Pancreas (tissue), 10 donors: ENCODE results near the gene HOMER1. TPM values are rescaled to one million over a fixed set of nuclear protein-coding genes. Genes with fewer than 3 reads are reported as not detected.

Source experiments
- ATAC-seq, 4 donors: fragments of 200-7000 bp; cut with Tn5 transposase; one replicate each; pipeline versions ENCODE4 v1.8.0 to v1.9.1; 2020; ENCODE audit warnings: mild to moderate bottlenecking in 4 of 4, moderate library complexity in 4 of 4
- DNase-seq, 6 donors: peaks; one replicate each; pipeline ENCODE4 v3.0.0-alpha.2; 2020
- FAIRE-seq: peaks from 2 replicates; lab custom pipeline; 2012; peaks lifted over from hg19 to GRCh38; lab: Jason Lieb, UNC
- H3K27ac ChIP-seq, 4 donors: fragments of 200-600 bp; sonication (generic); 1 replicate in 3 of 4; 2 replicates in 1 of 4; pipeline versions ENCODE4 v1.5.0 to v1.8.0; 2020
- H3K27me3 ChIP-seq, 4 donors: fragments of 200-600 bp; one replicate each; pipeline ENCODE4 v1.8.0; 2021
- H3K36me3 ChIP-seq, 3 donors: fragments of 200-600 bp; sonication (generic) in 1 of 3; one replicate each; pipeline versions ENCODE4 v1.5.0 to v1.8.0; 2020 to 2021
- H3K4me1 ChIP-seq, 3 donors: fragments of 200-600 bp; one replicate each; pipeline ENCODE4 v1.8.0; 2021
- H3K4me3 ChIP-seq, 4 donors: fragments of 200-600 bp; sonication (generic) in 2 of 4; one replicate each; pipeline versions ENCODE4 v1.5.0 to v1.8.0; 2020 to 2021
- H3K9me3 ChIP-seq, 4 donors: fragments of 200-600 bp; one replicate each; pipeline ENCODE4 v1.8.0; 2021
- WGBS, 2 donors: extraction: QIAGEN DNeasy Blood & Tissue Kit; methylation state at CpG; one replicate each; pipeline ENCODE4 v1.1.7; 2013; 5-methylcytosine and 5-hydroxymethylcytosine counted together
- intact Hi-C, 3 donors: fragments of 100-400 bp; cut with DNase I; formaldehyde crosslinking; loops; one replicate each; pipeline versions ENCODE4 v1.11.1 to v1.14.2; 2022
- polyA plus RNA-seq, 2 donors: library from polyadenylated mRNA; stranded (reverse); fragments of 200-250 nt; gene quantifications; one replicate each; pipeline ENCODE4 v1.2.3, GENCODE V29; 2013
- total RNA-seq, 6 donors: library from RNA; stranded (reverse); fragmentation: NEBNext Ultra II Directional in 4 of 6; extraction: Animal tissue kit (Norgen Biotek cat#: 25700) in 4 of 6; gene quantifications; one replicate each; pipeline versions ENCODE4 v1.2.1 to v1.2.4, GENCODE V29; 2021 to 2023
- TF ChIP-seq, protein P1 (sequence below), 4 donors: fragments of 200-600 bp; sonication (generic) in 3 of 4; IDR thresholded peaks; one replicate each; pipeline versions ENCODE4 v1.5.0 to v1.8.0; 2021; ENCODE audit warnings: antibody characterized with exemption in 4 of 4
- donor health status: healthy with polysubstance abuse.
- donor health status: DM: no; HTN: no; CAD: no; lungs with moderate emphysema.
- donor health status: DM: no; HTN: no; CAD: no.
- donor health status: control.
- donor health status: control.
- donor health status: Bipolar disorder and iron deficiency.
- donor health status: DM: yes; HTN: yes; CAD: no.
- donor health status: DM: no; HTN: no; CAD: no.
- donor health status: DM: no; HTN: no; CAD: no.
- donor health status: DM: yes; HTN: yes; CAD: no.

Gene HOMER1
- total and polyA plus RNA-seq, 8 donors, result 0.56 to 3.6 (median 1.3) TPM

DNA sequence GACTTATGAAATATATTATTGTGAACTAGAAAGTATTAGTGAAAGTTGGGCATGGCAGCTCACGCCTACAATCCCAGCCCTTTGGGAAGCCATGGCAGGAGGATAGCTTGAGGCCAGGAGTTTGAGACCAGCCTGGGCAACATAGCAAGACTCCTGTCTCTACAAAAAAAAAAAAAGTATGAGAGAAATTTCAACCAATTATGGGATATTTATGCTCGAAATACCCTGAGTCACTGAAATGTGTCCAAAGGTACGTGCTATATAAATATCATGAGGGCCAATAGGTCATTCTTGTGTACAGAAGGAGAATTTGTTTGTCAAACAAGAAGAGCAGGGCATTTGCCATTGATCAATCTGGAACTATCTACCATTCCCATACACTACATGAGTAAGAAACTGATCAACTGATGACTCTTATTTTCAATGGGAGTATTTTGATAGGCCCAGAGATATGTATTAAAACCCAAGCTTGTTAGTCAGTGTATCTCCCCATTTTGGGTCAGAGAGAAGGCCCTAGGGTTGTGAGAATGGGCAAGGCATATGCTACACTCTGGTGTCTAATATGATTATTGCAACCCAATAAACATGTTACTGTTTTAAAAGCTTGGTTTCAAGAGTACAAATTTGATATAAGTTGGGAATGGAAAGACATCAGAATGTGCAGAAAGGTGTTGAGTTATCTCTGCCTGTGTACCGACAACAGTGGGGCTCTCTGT, 21.7 kb upstream of the HOMER1 start:
- no peak for FAIRE-seq
- ATAC-seq, result no peak
- H3K4me3 ChIP-seq, result no peak overlapping the region
- H3K4me1 ChIP-seq, result no peaks in the 10 kb centered on the region
- H3K27ac ChIP-seq, result no peak overlapping the region
- H3K9me3 ChIP-seq, result no peaks in the 10 kb centered on the region
- WGBS, 2 donors, result 56 to 59% methylated on average over 4 of the region's 4 CpGs
- no peak for DNase-seq
- H3K36me3 ChIP-seq, result no peaks in the 10 kb centered on the region
- TF ChIP-seq, protein P1, sequence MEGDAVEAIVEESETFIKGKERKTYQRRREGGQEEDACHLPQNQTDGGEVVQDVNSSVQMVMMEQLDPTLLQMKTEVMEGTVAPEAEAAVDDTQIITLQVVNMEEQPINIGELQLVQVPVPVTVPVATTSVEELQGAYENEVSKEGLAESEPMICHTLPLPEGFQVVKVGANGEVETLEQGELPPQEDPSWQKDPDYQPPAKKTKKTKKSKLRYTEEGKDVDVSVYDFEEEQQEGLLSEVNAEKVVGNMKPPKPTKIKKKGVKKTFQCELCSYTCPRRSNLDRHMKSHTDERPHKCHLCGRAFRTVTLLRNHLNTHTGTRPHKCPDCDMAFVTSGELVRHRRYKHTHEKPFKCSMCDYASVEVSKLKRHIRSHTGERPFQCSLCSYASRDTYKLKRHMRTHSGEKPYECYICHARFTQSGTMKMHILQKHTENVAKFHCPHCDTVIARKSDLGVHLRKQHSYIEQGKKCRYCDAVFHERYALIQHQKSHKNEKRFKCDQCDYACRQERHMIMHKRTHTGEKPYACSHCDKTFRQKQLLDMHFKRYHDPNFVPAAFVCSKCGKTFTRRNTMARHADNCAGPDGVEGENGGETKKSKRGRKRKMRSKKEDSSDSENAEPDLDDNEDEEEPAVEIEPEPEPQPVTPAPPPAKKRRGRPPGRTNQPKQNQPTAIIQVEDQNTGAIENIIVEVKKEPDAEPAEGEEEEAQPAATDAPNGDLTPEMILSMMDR (IDR thresholded peaks at IDR 0.05), result no peak
- intact Hi-C loops, result no loop called here
- H3K27me3 ChIP-seq, result no peaks in the 10 kb centered on the region

DNA sequence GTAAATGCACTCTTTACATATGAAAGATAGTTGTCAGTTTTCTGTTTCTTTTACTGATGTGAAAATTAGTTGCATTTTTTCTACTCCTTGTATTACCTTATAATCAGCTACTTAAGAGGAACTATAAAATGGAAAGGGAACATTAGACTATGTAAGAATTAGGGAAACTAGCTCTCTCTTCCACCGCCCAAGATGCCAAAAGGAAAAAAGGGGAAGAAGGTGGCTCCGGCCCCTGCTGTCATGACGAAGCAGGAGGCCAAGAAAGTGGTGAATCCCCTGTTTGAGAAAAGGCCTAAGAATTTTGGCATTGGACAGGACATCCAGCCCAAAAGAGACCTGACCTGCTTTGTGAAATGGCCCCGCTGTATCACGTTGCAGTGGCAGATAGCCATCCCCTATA, 15.2 kb upstream of the HOMER1 start:
- Histone ChIP-seq H3K4me3 (no peak overlapping the region), H3K36me3 (no peaks in the 10 kb centered on the region), H3K9me3 (no peaks in the 10 kb centered on the region), H3K27me3 (no peaks in the 10 kb centered on the region), H3K27ac (no peak overlapping the region), H3K4me1 (no peaks in the 10 kb centered on the region)
- 83 to 84% methylated on average over 5 of the region's 5 CpGs for WGBS, 2 donors
- DNase-seq, result no peak
- ATAC-seq, result peak in 1 of 4 donors; percentile 22
- TF ChIP-seq, protein P1 (IDR thresholded peaks at IDR 0.05), result no peak
- FAIRE-seq, result no peak
- intact Hi-C loops, result no loop called here

DNA sequence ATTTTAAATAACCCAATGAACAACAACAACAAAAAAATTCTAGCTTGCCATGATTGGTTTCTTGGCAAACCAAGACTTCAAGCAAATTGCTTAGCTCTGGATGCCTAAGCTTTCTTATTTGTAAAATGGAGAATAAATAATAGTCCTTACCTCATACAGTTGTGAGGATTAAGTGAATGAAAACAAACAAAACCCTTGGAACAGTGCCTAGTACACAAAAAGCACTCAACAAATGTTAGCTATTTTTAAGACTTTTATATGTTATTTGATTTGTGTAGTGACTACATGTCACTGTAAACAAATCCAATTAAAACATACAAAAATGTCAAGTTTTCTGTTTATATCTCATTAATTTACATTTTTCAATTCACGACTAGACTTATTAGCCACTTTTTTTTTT, 13.5 kb upstream of the HOMER1 start:
- intact Hi-C loops, result no loop called here
- Histone ChIP-seq H3K4me1 (no peaks in the 10 kb centered on the region), H3K27me3 (no peaks in the 10 kb centered on the region), H3K4me3 (no peak overlapping the region), H3K36me3 (no peaks in the 10 kb centered on the region), H3K9me3 (no peaks in the 10 kb centered on the region), H3K27ac (no peak overlapping the region)
- WGBS, 2 donors, result 39 to 73% methylated on average over 1 of the region's 1 CpG
- ATAC-seq, result no peak
- TF ChIP-seq, protein P1 (IDR thresholded peaks at IDR 0.05), result no peak
- FAIRE-seq, result no peak
- no peak for DNase-seq

DNA sequence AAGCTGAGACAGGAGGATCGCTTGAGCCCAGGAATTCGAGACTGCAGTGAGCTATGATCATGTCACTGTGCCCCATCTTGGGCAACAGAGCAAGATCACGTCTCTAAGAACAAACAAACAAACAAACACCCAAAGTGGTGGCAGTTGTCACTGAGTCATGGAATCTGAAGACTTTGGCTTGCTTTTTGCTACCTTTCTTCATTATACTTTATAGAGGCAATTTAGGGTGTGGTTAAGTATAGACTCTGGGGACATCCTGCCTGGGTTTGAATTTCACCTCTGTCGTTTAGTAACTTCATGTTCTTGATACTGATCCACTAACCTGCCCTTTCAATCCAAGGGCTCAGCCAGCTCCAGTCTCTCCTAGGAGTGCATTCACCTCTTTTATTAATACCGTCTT, 13.0 kb upstream of the HOMER1 start:
- Histone ChIP-seq H3K9me3 (no peaks in the 10 kb centered on the region), H3K4me1 (no peaks in the 10 kb centered on the region), H3K36me3 (no peaks in the 10 kb centered on the region), H3K27ac (no peak overlapping the region), H3K27me3 (no peaks in the 10 kb centered on the region), H3K4me3 (no peak overlapping the region)
- DNase-seq (no peak), FAIRE-seq (no peak), ATAC-seq (no peak)
- 64 to 70% methylated on average over 5 of the region's 5 CpGs for WGBS, 2 donors
- TF ChIP-seq, protein P1 (IDR thresholded peaks at IDR 0.05), result no peak
- intact Hi-C loops, result no loop called here

DNA sequence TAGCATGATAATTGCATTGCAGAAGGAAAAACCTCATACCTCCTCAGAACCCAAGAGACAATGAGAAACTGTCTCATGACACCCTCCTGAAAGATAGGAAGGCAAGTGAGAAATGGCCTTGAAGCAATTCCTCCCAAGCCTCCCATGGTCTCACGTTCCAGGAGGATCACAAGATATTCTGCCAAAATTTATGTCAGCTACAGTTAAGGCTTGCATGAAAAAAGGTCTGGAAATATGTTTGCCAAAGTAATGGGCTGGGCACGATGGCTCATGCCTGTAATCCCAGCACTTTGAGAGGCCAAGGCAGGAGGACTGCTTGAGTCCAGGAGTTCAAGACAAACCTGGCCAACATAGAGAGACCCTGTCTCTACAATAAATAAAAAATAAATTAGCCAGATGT, 12.6 kb upstream of the HOMER1 start:
- no peaks in the 10 kb centered on the region for H3K9me3 ChIP-seq
- H3K27me3 ChIP-seq, result no peaks in the 10 kb centered on the region
- no peak for DNase-seq
- no peak overlapping the region for H3K27ac ChIP-seq
- no peaks in the 10 kb centered on the region for H3K4me1 ChIP-seq
- intact Hi-C loops, result no loop called here
- WGBS, 2 donors, result 69 to 80% methylated on average over 2 of the region's 2 CpGs
- H3K36me3 ChIP-seq, result no peaks in the 10 kb centered on the region
- no peak overlapping the region for H3K4me3 ChIP-seq
- no peak for FAIRE-seq
- no peak for ATAC-seq
- TF ChIP-seq, protein P1 (IDR thresholded peaks at IDR 0.05), result no peak
